GM12892 (cell line): ENCODE measurements around the gene PYDC1.
A peak's percentile ranks its signal among the peaks of the same experiment; 100 is the strongest.
"Not testable (repeated sequence)": the region's sequence is repeated elsewhere in the genome, so short reads cannot be mapped to it uniquely, and the experiment has no call there.

Experiments used
- DNase-seq: peaks from one replicate; pipeline ENCODE4 v3.0.0; 2011; ENCODE audit not compliant: insufficient read length
- FAIRE-seq: peaks from 2 replicates; lab custom pipeline; 2011; peaks lifted over from hg19 to GRCh38; lab: Jason Lieb, UNC
- POLR2A ChIP-seq: IDR thresholded peaks from 2 replicates; pipeline ENCODE4 v1.6.1; 2011; ENCODE audit warnings: low read depth, low read length, control low read depth
- POLR2AphosphoS5 ChIP-seq: IDR thresholded peaks from 2 replicates; pipeline ENCODE4 v1.6.1; 2011; ENCODE audit warnings: low read depth, low read length, control low read depth
- TAF1 ChIP-seq: IDR thresholded peaks from 2 replicates; pipeline ENCODE4 v1.6.1; 2011; ENCODE audit warnings: low read depth, mild to moderate bottlenecking, control low read depth, low read length, borderline replicate concordance

PYDC1 gene

GRCh38 chr16:31246296-31246695 is 29.4 kb upstream of the PYDC1 start:
- TF ChIP-seq POLR2A (no peak), POLR2AphosphoS5 (no peak), TAF1 (no peak)
- FAIRE-seq (no peak), DNase-seq (no peak)

DNA sequence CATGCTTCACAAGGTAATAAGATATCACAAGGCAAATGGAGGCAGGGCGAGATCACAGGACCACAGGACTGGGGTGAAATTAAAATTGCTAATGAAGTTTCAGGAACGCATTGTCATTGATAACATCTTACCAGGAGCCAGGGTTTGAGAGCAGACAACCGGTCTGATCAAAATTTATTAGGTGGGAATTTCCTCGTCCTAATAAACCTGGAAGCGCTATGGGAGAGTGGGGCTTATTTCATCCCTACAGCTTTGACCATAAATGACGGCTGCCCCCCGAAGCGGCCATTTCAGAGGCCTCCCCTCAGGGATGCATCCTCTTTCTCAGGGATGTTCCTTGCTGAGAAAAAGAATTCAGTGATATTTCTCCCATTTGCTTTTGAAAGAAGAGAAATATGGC is 28.7 kb upstream of the PYDC1 start:
- not testable (repeated sequence) for FAIRE-seq, DNase-seq

- peak; percentile 60 for FAIRE-seq
- DNase-seq = no peak
- TF ChIP-seq TAF1 (no peak), POLR2A (no peak), POLR2AphosphoS5 (no peak)
These were observed 27.1 kb upstream of the PYDC1 start for GRCh38 chr16:31243734-31244670.

GRCh38 chr16:31242206-31242605 is 25.3 kb upstream of the PYDC1 start:
- DNase-seq = no peak
- TF ChIP-seq TAF1 (no peak), POLR2AphosphoS5 (no peak)

GRCh38 chr16:31238041-31238440 is 21.1 kb upstream of the PYDC1 start:
- DNase-seq (no peak), FAIRE-seq (no peak)
- TF ChIP-seq POLR2AphosphoS5 (no peak), POLR2A (no peak), TAF1 (no peak)

More at GRCh38 chr16:31242206-31242605, 25.3 kb upstream of the PYDC1 start:
- no peak for FAIRE-seq

- TF ChIP-seq POLR2A (no peak), POLR2AphosphoS5 (no peak), TAF1 (no peak)
- no peak for DNase-seq
- FAIRE-seq = no peak
These were observed 12.6 kb upstream of the PYDC1 start for GRCh38 chr16:31229501-31229900.

DNA sequence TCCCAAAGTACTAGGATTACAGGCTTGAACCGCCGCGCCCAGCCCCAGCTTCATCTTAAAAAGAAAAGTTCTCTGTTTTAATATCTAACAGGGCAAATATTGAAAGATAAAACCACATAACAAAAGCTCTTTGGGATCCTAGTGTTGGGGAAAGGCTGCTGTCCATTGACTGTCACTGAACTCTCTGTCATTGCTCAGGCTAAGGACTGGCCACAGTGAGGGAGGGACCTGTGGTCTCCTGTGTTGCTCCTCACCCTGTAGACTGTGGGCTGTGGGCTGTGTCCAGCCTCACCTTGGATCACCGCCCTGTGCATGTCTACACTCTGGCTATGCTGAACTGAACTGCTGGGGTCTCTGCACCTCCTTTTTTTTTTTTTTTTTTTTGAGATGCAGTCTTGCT is 11.3 kb upstream of the PYDC1 start:
- FAIRE-seq (no peak), DNase-seq (no peak)
- TF ChIP-seq TAF1 (no peak), POLR2AphosphoS5 (no peak)

DNA sequence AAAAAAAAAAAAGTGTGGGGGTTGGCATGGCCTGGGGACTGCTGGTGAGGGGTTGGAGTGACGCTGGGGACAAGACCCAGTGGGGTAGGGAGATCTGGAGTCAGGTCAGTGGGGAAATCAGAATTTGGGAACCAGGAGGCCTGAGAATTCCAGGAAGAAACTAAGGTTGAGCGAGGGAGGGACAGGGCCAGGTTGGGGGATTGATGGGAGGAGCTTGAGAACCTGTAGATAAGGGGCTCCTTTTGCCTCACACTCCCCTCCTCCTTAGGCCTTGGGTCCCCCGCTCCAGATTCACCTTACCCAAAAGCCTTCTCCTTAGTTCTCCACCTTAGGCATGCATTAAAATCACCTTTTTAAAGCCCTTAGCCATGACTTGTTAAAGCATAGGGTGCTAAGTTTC is 8.3 kb upstream of the PYDC1 start:
- DNase-seq (no peak), FAIRE-seq (no peak)
- TF ChIP-seq TAF1 (no peak), POLR2AphosphoS5 (no peak), POLR2A (no peak)

DNA sequence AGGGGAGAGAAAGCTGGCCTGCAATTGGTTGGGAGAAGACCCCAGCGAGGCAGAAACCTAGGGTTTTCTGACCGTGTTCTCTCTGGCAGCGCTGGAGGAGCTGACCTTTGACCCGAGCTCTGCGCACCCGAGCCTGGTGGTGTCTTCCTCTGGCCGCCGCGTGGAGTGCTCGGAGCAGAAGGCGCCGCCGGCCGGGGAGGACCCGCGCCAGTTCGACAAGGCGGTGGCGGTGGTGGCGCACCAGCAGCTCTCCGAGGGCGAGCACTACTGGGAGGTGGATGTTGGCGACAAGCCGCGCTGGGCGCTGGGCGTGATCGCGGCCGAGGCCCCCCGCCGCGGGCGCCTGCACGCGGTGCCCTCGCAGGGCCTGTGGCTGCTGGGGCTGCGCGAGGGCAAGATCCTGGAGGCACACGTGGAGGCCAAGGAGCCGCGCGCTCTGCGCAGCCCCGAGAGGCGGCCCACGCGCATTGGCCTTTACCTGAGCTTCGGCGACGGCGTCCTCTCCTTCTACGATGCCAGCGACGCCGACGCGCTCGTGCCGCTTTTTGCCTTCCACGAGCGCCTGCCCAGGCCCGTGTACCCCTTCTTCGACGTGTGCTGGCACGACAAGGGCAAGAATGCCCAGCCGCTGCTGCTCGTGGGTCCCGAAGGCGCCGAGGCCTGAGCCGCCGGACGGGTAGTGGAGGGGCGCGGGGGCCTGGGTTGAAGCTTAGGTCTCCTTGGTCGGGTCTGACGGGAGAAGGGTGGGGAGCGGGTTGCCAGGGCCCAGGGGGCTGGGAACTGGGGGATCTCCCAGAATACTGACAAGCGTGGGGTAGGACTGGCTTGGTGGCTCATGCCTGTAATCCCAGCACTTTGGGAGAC is 7.4 kb upstream of the PYDC1 start:
- no peak for FAIRE-seq

GRCh38 chr16:31223044-31223443 is 6.1 kb upstream of the PYDC1 start:
- FAIRE-seq (no peak), DNase-seq (no peak)
- TF ChIP-seq POLR2AphosphoS5 = no peak
- no peak for TF ChIP-seq POLR2A
- TF ChIP-seq TAF1 = no peak

More for the DNA sequence above, 7.4 kb upstream of the PYDC1 start:
- DNase-seq = no peak
- TF ChIP-seq POLR2A (no peak), TAF1 (no peak), POLR2AphosphoS5 (no peak)

GRCh38 chr16:31221357-31222160 is 4.6 kb upstream of the PYDC1 start:
- FAIRE-seq (no peak), DNase-seq (no peak)
- TF ChIP-seq POLR2A (no peak), TAF1 (no peak), POLR2AphosphoS5 (no peak)
